Measurements from ENCODE around the gene DAB2IP.

The DAB2IP gene

GRCh38 chr9:121691890-121692289 is 40.5 kb downstream of the DAB2IP start:
- Histone ChIP-seq H4K20me1 (ENCODE audit: insufficient read depth, low read length) (no peaks in the 10 kb centered on the region), H3K4me3 (ENCODE audit: low read depth, low read length, poor library complexity, severe bottlenecking) (no peak overlapping the region), H3K27ac (ENCODE audit: low read depth, low read length, poor library complexity, severe bottlenecking) (no peak overlapping the region), H3K36me3 (ENCODE audit: insufficient read depth, low read length) (no peaks in the 10 kb centered on the region), H3K79me2 (ENCODE audit: insufficient read depth, low read length) (no peaks in the 10 kb centered on the region), H3K4me2 (ENCODE audit: low read length) (no peak overlapping the region), H3F3A (ENCODE audit: insufficient read depth, low read length) (no peaks in the 10 kb centered on the region), H3K9me3 (ENCODE audit: low read length) (no peaks in the 10 kb centered on the region), H2AFZ (ENCODE audit: low read length) (no peak overlapping the region), H3K9me2 (ENCODE audit: low read depth, low read length) (no peaks in the 10 kb centered on the region), H3K9ac (ENCODE audit: low read length) (no peak overlapping the region), H3K4me1 (ENCODE audit: insufficient read depth, low read length, severe bottlenecking) (peaks cover 14% of the 10 kb centered on the region), H3K27me3 (ENCODE audit: insufficient read depth, low read length) (no peaks in the 10 kb centered on the region)
- no peak for TF ChIP-seq CTCF (IDR thresholded peaks at IDR 0.05; ENCODE audit: low read length)
- TF ChIP-seq EZH2 (IDR thresholded peaks at IDR 0.05; ENCODE audit: borderline replicate concordance, low read length): no peak

GRCh38 chr9:121692606-121693387 is 41.4 kb downstream of the DAB2IP start:
- Histone ChIP-seq H3K4me3 (ENCODE audit: low read depth, low read length, poor library complexity, severe bottlenecking) (no peak overlapping the region), H3F3A (ENCODE audit: insufficient read depth, low read length) (no peaks in the 10 kb centered on the region), H3K9ac (ENCODE audit: low read length) (no peak overlapping the region), H4K20me1 (ENCODE audit: insufficient read depth, low read length) (no peaks in the 10 kb centered on the region), H2AFZ (ENCODE audit: low read length) (no peak overlapping the region), H3K36me3 (ENCODE audit: insufficient read depth, low read length) (no peaks in the 10 kb centered on the region), H3K9me3 (ENCODE audit: low read length) (no peaks in the 10 kb centered on the region), H3K4me1 (ENCODE audit: insufficient read depth, low read length, severe bottlenecking) (peaks cover 22% of the 10 kb centered on the region), H3K79me2 (ENCODE audit: insufficient read depth, low read length) (no peaks in the 10 kb centered on the region), H3K4me2 (ENCODE audit: low read length) (no peak overlapping the region), H3K9me2 (ENCODE audit: low read depth, low read length) (no peaks in the 10 kb centered on the region), H3K27me3 (ENCODE audit: insufficient read depth, low read length) (no peaks in the 10 kb centered on the region), H3K27ac (ENCODE audit: low read depth, low read length, poor library complexity, severe bottlenecking) (no peak overlapping the region)
- TF ChIP-seq CTCF (IDR thresholded peaks at IDR 0.05; ENCODE audit: low read length): no peak
- no peak for TF ChIP-seq EZH2 (IDR thresholded peaks at IDR 0.05; ENCODE audit: borderline replicate concordance, low read length)

DNA sequence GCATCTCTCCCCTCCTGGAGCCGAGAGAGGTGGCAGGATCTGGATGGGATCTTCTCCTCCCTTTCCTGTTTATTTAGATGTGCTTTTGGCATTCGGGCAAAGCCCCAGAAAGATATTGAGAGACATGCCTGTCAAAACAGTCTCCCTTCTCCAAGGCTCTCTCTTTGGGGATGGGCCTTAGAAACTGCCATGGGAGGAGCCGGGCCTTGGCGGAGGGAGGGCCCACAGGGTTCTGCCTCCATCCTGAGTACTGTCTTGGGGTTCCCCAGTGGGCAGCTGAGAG is 41.9 kb downstream of the DAB2IP start:
- no peak overlapping the region for H3K9ac ChIP-seq (ENCODE audit: low read length)
- no peak overlapping the region for H3K27ac ChIP-seq (ENCODE audit: low read depth, low read length, poor library complexity, severe bottlenecking)
- no peaks in the 10 kb centered on the region for H3K79me2 ChIP-seq (ENCODE audit: insufficient read depth, low read length)
- no peak overlapping the region for H3K4me3 ChIP-seq (ENCODE audit: low read depth, low read length, poor library complexity, severe bottlenecking)
- H3F3A ChIP-seq (ENCODE audit: insufficient read depth, low read length): no peaks in the 10 kb centered on the region
- H3K36me3 ChIP-seq (ENCODE audit: insufficient read depth, low read length): no peaks in the 10 kb centered on the region
- no peak overlapping the region for H3K4me2 ChIP-seq (ENCODE audit: low read length)
- no peak overlapping the region for H2AFZ ChIP-seq (ENCODE audit: low read length)
- TF ChIP-seq EZH2 (IDR thresholded peaks at IDR 0.05; ENCODE audit: borderline replicate concordance, low read length) (no peak), CTCF (IDR thresholded peaks at IDR 0.05; ENCODE audit: low read length) (no peak)
- peaks cover 26% of the 10 kb centered on the region for H3K4me1 ChIP-seq (ENCODE audit: insufficient read depth, low read length, severe bottlenecking)
- no peaks in the 10 kb centered on the region for H3K27me3 ChIP-seq (ENCODE audit: insufficient read depth, low read length)
- H3K9me3 ChIP-seq (ENCODE audit: low read length): no peaks in the 10 kb centered on the region
- no peaks in the 10 kb centered on the region for H4K20me1 ChIP-seq (ENCODE audit: insufficient read depth, low read length)
- H3K9me2 ChIP-seq (ENCODE audit: low read depth, low read length): no peaks in the 10 kb centered on the region

Measured in OCI-LY1 (cell line).